Fibroblast of gingiva (primary cell): ENCODE data around the gene WDR88.
"Not testable (repeated sequence)": the region's sequence is repeated elsewhere in the genome, so short reads cannot be mapped to it uniquely, and the experiment has no call there.

Experiments used
- DNase-seq: peaks from one replicate; pipeline ENCODE4 v3.0.0-alpha.2; 2011; ENCODE audit warnings: low read depth

WDR88 gene

DNA sequence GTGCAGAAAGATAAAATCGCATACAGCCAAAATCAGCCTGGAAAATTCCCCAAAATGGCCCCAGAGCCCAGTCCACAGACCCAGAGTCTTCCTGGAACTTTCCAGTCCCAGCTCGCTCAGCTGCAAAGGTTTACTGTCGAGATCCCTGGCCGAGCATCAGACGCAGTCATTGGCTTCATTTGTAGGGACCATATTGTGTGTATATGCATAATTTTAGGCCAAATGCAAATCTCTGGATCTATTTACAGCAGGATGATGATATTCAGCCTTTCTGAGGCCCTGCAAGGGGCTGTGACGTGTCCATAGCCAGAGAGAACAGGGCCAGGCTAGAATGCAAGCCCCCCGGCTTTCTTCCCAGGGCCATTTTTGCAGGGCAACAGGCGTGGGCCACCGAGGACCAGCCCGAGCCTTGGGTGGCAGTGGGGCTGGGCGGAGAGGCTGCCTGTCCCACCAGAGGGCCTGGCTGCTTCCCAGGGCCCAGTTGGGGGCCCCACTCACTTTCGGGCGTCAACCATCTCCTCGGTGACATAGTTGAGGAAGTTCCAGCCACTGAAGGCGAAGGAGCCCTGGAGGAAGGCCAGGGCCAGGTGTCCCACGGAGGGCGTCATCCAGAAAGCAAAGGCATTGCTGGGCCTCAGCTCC lies 80.0 kb downstream of the WDR88 start:
- DNase-seq: no peak

DNA sequence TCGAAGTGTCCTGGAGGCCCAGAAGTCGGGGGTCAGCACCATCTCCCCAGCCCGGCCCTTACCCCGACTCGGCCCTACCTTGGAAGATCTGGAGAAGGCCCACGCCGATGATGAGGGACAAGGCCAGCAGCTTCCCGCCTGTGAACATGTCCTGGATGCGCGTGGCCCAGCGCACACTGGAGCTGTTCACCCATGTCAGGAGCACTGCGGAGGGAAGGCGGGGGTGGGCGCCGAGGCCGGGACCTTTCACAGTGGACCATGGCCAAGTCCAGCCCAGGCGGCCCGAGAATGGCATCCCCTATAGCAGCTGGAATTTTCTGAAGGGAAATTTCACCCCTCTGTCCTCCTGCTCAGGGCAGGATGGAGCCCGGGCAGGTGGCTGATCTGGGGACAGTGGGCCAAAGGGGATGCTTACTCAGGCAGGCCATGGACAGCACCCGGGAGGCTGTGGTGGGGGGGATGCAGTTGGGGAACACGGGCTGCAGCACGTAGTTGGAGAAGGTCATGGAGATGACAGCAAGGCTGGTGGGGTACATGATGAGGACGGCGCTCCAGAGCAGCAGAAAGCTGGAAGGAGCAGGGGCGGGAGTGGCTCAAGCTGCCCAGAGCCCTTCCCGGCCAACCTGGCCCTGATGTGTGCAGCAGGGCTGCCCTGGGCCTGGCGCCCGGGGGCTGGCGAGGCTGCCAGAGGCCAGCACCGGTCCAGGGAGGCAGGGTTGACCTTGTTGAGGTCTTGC lies 80.7 kb downstream of the WDR88 start:
- no peak for DNase-seq

DNA sequence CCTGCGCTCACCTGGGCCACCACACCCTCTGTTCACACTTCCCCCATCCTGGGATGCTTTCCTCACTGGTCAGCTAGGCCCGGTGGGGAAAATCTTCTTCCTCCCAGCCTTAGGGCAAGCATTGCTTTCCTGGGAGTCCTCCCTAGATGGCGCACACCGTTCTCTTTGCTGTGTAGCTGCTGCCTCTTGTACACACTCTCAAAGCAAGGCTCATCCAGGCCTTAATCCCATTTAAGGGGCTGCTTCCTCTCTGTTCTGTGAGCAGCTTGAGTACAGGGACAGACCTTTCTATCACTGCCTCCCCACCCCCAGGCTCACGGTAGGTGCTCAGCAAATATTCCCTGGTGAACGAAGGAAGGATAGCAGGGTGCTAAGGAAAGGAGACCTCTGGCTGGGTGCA lies 82.7 kb downstream of the WDR88 start:
- no peak for DNase-seq

DNA sequence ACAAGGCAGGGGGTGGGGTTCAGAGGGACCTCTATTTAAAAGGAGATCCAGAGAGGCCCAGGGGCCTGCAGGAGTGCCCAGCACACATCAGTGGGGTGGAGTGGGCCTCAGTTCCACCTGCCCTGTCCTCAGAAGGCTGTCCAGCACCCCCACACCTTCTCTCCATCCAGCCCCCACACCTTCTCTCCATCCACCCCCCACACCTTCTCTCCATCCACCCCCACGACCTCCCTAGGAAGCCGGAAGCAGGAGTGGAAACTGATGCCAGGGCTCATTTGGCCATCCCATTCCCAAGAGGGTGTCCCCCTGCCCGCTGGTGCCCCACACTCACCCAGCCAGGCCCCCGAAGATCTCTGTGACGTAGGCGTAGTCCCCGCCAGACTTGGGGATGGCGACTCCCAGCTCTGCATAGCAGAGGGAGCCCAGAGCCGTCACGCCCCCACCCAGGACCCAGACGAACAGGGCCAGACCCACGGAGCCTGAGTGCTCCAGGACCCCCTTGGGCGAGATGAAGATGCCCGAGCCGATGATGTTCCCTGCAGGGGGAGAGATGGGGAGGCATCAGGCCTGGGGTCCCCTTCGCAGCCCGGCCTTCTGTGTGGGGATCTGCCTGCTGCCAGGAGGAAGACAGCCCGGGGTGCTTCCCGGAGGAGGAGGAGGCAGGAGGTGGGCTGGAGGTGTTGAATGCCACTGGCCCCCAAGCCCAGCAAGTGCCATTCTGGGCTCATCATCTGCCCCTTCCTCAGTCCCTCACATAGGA lies 83.7 kb downstream of the WDR88 start:
- DNase-seq: no peak

DNA sequence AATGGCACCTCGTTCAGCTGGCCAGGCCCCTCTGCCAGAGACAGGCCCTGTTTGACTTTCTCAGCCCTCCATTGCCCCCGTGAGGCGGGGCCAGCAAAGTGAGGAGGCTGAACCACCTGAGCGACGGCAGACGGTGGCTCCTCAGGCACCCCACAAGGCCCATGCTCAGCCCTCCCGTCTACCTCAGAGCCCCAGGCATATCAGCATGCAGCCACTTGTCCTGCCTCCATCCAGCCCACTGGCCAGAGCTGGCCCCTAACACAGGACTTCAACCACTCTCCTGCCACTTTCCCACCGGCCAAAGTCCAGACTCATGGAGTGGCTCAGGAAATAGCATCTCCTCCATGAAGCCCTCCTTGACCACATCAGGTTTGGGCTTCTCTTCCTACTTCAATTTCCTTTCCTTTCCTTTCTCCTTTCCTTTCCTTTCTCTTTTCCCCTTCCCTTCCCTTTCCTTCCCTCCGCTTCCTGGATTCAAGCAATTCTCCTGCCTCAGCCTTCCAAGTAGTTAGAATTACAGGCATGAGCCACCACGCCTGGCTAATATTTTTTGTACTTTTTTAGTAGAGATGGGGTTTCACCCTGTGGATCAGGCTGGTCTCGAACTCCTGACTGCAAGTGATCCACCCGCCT lies 84.4 kb downstream of the WDR88 start:
- DNase-seq: no peak

DNA sequence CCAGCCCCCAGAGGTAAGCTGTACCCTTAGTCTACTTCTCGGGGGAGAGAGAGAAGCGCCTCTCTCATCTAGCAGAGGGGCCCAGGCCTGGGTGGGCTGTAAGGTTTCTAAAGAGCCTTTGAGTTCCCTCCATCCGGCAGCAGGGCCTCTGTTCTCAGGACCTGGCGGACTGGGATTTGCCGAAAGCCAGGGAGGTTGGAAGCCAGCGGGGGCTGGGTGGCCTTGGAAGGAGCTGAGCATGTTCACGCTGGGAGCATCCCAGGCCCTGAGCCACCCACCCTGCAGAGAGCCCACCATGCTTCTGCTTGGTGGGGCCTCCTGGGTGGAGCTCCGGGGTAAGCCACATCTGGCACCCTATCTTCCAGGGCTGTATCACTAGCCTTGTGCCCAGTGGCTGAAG lies 86.0 kb downstream of the WDR88 start:
- no peak for DNase-seq

DNA sequence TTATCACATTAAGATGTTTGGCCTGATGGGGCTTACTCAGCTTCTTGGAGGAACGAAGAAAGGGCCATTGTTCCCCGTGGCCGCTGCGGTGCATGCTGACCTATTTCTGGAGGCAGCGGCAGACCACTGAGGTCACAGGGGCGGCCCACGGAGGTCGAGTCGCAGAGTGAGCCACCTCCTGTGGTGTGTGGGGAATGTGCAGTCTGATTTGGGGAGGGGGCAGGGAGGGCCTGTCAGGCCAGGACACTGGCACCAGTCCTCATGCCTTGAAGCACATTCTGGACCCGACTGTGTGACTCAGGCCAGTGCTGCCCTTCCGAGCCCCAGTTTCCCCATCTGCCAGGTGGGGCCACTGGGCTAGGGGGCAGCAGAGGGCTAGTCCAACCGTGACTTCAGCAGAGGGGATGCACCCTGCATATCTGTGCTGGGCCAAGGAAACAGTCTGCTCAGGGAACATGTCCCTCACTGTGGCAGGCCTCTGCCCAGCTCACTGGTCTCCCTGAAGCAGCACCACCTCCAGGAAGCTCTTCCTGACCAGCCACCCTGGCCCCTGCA lies 87.4 kb downstream of the WDR88 start:
- no peak for DNase-seq

DNA sequence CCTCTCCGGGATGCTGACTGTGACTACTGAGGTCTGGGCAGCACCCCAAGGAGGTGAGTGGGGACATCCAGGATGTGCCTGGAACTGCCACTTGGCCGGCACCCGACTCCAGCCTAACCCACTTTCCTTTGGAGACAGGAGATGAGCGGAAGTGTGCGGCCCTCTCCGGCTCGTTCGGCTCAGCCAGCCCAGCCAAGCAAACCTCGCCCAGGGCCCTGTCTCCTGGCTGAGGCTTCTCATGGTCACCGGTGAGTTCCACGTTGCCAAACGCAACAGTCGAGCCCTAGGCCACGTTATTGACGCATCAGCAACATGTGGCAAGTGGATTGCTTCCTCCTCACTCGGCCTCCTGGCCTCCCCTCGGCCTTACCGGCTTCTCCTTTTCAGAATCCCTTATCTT lies 88.2 kb downstream of the WDR88 start:
- no peak for DNase-seq

DNA sequence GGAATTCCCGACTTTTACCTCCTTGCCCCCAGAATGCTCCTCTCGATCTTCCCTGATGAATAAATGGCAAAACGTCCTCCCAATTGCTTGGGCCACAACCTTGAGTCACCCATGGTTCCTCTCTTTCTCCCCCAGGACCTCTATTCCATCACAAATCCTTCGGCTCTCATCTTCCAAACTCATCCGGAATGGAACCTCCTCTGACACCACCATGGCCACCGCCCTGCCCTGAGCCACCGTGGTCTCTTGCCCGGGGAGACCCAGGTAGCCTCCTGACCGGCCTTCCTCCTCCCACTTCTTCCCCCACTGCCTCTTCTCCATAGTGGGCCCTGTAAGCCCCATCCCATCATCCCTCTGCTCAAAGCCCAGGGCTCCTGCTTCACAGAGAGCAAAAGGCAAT lies 88.8 kb downstream of the WDR88 start:
- DNase-seq: no peak

DNA sequence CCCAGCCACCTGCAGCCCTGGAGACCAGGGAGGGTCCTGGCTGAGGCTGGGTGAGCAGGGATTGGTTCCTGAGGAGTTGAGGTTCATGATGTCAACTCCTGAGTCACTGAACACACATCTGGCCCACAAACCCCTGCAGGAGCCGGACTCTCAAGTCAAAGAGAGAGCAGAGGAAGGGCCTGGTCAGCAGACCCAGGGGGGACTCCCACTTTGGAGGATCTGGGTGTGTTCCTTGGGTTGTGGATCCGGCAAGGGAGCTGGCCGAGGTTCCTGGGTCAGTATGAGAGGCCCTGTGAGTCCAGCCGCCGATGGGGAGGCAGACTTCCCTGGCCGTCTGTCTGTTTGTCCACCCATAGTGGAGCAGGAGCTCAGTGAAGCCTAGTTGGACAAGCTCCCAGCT lies 89.7 kb downstream of the WDR88 start:
- DNase-seq: no peak

DNA sequence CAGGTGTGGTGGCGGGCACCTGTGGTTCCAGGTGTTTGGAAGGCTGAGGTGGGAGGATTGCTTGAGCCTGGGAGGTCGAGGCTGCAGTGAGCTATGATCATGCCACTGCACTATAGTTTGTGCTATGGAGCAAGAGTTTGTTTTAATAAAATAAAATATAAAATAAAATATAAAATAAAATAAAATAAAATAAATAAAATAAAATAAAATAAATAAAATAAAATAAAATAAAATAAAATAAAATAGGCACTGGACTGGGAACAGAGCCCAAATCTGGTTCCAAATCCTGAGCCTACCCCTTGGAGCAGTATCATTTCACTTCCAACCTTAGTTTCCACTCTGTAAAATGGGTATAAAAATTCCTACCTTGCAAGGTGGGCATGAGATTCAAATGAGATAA lies 90.3 kb downstream of the WDR88 start:
- not testable (repeated sequence) for DNase-seq

DNA sequence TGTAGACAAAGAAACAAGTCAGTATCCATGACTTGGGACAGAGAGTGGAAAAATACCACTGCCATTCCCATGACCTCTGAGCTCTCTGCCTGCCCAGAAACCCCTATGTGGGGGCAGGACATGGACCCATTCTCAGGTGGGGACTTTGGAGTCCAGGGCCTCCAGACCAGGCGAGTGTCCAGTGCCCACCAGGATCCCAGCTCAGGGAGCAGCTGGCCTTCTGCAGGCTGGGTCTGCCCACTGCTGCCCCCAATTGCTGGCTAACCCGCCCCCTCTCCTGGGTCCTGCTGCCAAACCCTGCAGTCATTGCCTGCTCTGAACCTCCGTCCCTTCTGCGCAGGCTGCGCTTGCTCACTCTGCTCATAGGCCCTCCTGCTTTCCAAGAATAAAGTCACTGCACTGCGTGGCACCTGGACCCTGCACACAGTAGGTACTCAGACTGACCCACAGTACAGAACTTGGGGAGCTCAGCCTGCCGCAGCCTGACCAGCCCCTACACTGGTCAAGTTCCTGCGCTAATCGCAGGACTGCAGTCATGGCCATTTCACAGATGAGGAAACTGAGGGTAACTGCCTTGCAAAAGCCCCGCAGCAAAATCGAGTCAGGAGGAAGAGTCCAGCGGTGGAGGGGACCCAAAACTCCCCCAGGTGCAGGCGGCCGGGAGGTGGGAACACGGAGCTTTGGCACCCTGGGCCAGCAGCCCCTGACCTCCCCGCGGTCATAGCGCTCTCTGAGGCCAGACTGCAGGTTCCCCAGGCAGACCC lies 93.0 kb downstream of the WDR88 start:
- no peak for DNase-seq
